NCI-H446 treated with DMSO at 0.1 percent for 48 hours (cell line): Measurements from ENCODE around the gene SPATA20.

Experiments
- DNase-seq: peaks from one replicate; lab custom pipeline; 2025; lab: John Stamatoyannopoulos, UW

The SPATA20 gene

DNA sequence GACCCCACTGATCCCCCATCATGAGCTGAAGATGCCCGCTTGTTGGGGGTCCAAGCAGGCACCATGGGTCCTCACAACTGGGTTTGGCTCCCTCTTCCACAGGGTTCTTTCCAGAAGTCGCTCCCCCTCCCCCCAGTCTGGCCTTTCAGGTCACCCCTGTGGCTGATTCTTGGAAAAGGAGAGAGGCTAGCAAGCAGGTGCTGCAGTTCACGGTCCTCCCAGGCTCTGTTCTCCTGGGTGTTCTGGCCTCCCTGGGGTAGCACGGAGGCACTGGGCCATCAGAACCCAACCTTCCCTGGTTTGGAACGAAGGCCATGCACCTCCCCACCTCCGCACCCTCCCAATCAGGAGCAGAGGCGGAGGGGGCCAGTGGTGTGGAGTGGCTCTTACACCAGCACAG is 32.4 kb downstream of the SPATA20 start:
- no peak for DNase-seq

DNA sequence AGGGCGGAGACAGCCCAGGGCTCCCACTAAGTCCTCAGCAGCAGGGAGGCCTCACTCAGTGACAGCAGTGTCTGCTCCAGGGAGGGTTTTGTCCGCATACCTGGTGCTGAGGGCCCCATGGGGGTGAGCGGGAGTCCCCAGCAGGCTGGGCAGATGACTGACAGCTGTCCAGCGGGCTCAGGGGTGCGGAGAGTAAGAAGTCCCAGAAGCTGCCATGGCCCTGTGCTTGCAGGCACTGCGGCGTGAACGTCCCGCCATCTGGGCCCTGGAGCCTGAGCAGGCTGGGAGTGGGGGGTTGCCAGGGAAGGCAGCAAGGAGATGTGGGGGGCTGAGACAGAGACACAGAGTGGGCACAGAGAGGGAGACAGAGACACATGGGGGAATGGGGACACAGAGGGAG is 33.7 kb downstream of the SPATA20 start:
- no peak for DNase-seq

DNA sequence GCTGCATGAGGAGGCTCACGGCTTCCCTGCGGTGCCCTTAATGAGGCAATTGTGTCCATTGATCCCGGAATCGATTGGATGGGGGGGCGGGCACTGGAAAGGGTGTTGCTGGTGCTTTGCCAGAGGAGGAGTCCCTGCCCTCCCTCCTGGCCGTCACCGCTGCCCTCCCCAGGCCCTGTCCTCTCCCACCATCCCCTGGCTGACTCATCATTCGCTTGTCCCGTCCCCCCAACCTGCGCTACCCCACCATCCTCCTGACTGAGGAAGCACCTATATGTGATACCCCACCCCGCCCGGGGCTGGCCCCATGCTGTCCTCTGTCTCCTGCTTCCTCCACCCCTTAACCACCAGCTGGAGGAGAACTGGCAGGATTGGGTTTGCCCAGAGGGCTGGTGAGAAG is 34.3 kb downstream of the SPATA20 start:
- no peak for DNase-seq

DNA sequence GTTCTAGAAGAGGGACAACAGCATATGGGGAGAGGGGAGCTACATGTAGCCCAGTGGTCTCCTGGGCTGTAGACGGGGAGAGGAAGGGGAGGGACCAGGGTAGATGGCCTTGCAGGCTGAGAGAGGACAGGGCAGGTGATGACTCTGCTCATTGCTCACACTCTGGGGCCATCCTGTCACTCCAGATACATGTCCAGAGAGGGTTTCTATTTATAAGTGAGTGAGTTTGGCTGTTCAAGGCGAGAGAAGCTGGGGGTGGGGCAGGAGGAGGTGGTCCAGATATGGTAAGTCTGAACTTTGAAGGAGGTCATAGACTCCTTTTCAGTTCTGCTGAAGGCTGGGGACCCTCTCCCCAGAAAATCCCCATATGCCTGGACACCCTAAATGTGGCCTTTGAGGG is 35.8 kb downstream of the SPATA20 start:
- DNase-seq = no peak

DNA sequence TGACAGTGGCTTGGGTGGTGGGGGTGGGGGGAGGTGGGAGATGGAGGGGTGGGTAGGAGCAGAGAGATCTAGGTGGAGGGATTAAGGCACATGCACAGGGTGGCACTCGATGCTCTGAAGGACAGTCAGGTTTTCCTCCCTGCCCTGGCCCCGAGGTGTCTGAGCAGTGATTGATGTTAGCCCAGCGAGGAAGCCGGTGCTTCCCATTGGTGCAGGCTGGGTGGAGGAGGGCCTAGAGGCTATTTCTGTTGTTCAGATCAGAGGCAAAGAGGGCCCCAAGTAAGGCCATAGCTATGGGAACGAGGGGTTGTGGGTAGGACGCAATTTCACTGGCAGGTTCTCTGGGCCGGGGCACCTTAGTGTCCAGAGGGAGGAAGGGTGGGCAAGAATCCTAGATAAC is 36.7 kb downstream of the SPATA20 start:
- no peak for DNase-seq

DNA sequence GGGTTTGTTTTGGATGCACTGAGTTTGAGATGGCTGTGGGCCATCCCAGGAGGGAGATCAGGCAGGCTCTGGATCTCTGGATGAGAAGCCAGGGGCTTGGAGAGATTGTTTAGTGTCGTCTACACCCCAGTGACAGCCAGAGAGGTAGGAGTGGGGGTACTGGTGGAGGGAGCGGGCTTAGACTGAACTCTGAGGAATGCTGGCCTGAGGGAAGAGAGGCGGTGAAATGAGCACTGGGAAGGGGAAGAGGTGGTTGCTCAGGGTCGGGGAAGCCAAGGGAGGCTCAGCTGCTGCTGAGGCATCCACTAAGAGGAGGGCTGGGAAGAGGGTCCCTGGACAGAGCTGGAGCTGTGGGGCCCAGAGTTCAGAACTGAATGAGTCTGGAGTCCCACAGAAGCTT is 37.1 kb downstream of the SPATA20 start:
- DNase-seq = no peak

DNA sequence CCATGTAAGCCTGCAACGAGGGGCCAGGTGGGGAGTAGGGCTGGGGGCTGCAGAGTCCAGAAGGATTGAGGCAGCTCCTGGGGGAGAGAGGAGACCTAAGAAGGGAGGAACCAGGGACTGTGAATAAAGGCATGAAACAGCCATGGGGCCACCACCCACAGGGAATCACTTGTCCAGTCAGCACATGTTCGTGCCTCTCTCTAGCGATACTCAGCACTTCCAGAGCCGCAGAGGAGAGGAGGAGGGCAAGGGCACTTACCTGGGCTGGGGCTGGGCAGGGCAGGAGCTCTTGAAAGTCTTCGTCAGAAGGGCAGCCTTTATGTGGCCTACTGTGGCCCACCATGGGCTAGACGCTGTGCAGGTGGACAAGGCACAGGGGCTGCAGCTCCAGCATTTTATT is 37.8 kb downstream of the SPATA20 start:
- no peak for DNase-seq

DNA sequence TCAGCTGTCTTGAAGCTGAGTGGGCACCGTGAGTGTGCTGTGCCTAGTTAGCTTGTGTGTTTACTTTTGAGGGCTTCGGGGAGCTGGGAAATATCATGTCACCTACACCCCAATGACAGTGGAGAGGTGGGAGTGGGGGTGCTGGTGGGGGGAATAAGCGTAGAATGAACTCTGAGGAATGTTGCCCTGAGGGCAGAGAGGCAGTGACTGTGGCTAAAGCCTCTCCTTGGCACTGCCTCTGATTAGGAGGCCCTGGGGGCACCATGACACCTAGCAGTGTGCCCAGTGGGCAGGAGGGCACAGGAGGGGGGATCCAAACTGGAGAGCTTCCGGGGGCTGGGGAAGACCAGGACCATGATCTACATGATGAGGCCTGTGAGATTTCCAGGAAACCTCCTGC is 38.4 kb downstream of the SPATA20 start:
- DNase-seq = no peak

DNA sequence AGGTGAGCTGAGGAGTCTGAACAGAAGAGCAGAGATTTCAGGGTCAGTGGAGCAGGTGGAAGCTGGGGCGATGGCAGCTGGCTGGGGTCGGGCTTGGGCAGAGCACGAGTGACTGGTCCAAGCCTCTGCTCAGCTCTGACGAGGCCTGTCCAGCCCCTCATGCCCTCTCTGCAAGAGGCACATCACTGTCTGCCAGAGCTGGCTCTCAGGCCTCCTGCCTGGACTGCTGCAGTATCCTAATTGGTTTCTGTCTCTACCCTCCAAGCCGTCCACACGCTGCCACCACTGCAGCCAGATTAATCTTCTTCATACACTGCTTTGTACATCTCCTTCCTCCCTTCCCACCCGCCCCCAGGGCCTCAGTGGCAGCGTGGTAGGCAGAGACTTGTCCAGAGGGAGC is 38.9 kb downstream of the SPATA20 start:
- no peak for DNase-seq

DNA sequence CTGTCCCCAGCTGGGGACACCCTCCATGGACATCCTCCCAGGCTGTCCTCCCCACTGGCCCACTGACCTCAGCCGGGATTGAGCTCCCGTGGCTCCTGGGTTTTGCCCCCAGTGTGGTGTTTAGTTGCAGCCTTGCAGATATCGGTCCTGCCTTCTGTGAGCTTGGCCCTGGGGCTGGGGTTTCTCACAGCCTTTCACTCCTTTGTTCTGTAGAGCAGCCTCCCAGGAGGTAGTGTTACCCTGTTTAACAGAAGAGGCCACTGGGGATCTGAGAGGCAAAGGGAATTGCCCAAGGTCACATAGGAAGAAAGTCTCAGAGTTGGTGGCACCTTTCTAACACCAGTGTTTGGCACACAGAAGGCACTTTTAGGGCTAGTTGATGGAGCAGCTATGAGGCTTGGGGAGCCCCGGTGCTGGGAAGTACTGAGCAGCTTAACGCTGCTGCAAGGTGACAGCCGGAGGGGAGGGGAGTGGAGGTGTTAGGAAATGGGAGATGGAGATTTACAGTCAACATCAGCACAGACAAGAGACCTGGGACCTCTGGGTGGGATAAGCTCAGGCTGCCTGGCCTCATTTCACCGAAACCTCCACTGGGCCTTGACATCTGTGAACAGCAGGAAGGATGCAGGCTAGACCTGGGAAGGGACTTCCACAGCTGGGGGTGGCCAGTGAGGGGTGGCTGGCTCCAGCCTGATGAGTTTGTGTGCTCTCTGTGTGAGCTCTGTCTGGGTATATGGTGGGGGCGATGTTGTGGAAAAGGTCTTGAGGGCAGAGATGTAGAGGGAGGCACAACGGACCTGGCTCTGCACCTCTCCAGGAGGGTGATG is 39.7 kb downstream of the SPATA20 start:
- no peak for DNase-seq

DNA sequence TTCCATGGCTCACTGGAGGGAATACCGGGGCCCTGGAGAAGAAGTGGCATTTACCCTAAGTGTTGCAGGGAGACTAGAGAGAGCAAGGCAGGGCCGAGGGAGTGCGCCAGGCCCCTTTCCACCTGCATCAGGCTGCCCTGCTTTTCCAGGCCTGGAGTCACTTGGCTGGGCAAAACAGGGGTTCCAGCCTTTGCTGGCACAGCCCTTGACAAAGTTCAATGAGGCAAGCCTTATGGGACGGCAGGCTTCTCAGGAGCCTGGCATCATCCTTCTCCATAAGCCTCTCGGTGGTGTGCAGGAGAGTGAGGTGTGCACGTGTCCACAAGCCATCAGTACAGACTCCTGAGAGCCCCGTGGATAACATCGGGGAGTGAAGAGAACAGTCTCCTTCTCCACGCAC is 40.6 kb downstream of the SPATA20 start:
- DNase-seq = no peak

DNA sequence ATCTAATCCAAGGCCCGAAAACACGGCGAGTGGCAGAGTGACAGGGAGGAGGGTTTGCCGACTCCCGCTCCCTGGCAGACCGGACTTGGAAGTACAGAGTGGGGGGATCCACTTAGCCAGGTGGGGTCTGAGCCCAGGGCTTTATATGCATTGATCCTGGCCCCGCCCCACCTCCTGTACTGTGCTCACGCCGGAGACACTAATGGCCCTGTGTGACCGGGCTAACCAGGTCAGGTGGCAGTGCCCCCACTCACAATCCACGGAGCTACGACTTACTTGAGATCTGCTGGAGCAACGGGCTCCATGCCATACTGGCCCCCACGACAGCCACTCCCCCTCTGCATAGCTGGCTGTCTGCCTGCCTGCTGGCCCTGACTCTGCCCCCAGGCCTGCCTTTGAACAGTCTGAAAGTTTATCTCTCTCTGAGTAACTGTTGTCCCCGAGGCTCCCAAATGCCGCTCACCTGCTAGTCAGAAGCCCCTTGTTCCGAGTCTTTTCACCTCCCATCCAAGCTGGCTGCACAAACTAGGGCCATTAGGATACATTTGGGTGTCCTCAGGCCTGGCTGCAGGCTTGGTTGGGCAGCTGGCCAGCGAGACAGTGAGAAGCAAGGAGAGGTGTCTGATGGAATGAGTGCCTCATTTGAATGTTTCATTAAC is 41.5 kb downstream of the SPATA20 start:
- no peak for DNase-seq

DNA sequence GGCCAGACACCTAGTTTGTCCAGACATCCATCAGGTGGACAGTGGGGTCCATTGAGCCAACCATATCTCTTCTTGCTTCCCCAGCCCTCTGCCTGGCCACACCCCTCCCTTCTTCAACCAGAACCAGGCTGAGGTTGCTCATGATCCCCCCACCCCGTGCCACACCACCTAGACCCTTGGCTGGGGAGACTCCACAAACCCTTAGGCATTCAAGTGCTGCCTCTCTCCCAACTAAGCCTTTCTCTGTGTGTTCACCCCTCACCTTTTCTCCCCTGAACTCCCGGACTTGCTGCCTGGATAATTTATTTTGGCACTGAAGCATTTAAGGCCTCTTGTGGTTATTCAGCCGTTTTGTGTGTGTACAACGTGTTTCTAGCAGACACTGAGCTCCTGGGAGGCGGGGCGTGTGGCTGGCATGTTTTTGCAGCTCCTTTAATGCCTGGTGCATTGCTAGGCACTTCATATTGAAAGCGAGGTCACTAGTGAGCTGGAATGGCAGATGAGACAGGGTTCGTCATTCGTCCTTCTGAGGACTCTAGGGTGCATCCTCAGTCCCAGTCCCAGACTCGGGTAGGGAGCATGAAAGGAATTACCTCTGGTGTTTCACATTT is 42.2 kb downstream of the SPATA20 start:
- DNase-seq = no peak

DNA sequence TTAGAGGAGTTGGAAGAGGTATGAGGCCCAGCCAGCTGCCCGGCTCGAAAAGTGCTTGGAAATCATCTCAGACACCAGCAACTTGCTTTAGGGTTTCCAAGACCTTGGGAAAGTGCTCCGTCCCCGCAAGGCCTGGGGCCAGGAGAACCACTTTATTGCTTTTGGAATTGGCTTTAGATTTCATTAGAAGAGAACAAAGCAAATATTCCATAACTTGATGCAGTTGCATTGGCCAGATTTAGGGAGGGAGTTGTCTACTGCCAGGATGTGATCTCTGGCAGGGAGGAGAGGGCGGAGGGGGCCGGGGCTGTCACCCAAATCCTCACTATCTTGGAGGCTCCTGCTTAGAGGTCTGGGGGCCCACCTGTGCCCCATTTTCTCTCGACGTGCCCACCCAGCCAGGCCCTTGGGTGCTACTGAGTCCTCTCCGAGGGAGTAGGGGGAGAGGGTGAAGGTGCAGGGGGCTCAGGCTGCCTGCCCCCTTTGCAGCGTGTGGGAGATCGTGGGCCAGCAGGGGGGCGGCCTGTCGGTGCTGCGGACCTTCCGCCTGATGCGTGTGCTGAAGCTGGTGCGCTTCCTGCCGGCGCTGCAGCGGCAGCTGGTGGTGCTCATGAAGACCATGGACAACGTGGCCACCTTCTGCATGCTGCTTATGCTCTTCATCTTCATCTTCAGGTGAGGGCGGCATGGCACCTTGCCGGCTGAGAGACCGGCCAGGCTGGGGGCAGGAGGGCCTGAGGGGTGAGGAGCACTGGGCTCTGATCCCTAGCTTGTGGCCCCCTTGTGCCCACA is 44.2 kb downstream of the SPATA20 start:
- no peak for DNase-seq

DNA sequence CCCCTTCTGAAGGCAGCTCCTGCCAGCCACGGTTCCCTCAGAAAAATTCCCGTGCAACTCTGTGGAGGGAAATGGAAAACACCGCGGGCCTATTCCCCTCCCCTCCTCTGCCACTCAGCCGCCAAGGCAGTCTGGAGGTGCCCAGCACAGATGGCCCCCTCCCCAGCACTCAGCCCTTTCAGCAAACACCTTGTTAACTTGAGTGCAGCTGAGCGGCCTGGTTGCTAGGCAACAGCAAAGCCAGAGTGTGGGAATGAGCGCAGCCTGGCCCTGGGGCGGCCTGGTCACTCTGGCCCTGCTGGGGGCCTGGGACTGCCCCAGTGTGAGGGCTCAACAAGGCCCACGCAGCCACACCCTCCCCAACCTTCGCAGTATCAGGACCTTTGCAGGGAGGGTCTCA is 46.3 kb downstream of the SPATA20 start:
- no peak for DNase-seq

DNA sequence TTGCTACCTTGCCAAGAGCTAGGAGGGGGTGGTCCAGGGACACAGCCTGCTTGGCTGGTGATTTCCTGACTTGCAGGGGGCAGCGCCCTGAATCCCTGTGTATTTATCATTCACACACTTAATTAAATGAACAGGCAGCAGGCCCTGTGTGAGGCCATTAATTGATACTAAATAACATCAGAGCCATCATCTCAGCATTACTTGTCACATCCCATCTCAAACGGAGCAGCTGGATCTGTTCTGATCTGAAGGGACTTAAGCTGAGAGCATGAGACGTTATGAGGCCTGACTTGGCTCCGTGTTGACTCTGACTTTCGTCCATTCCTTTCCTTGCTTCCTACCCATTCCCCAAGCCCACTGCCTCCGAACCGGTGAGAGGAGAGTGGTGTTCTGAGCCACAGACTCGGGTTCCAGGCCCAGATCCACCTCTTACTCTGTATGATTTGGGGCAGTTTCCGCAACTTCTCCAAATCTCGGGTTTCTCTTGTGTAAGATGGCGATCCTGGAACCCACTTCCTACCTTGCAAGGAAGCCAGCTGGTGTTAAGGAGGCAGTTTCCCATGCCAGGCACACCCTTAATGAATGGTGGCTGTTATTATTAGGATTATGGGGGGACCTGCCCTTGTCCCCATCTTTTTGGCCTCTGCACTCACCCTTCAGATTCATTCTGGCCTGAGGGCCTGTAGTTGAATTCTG is 47.3 kb downstream of the SPATA20 start:
- no peak for DNase-seq

DNA sequence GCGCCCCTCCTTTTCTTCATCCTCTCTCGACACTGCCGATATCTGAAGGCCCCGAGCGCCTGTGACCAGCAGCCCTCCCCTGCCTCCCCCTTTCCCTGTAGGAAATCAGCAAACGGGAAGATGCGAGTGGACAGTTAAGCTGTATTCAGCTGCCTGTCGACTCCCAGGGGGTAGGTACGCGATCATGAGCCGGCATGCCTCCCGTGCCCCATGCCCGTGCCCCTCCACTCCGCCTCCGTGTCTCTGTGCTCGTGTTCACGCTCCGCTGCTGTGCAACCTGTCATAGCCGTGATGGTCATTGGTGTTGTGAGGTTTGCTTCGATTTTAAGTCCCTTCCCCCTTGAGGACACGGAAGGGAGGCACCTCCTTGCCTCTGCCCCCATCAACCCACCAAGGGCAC is 47.9 kb downstream of the SPATA20 start:
- no peak for DNase-seq

DNA sequence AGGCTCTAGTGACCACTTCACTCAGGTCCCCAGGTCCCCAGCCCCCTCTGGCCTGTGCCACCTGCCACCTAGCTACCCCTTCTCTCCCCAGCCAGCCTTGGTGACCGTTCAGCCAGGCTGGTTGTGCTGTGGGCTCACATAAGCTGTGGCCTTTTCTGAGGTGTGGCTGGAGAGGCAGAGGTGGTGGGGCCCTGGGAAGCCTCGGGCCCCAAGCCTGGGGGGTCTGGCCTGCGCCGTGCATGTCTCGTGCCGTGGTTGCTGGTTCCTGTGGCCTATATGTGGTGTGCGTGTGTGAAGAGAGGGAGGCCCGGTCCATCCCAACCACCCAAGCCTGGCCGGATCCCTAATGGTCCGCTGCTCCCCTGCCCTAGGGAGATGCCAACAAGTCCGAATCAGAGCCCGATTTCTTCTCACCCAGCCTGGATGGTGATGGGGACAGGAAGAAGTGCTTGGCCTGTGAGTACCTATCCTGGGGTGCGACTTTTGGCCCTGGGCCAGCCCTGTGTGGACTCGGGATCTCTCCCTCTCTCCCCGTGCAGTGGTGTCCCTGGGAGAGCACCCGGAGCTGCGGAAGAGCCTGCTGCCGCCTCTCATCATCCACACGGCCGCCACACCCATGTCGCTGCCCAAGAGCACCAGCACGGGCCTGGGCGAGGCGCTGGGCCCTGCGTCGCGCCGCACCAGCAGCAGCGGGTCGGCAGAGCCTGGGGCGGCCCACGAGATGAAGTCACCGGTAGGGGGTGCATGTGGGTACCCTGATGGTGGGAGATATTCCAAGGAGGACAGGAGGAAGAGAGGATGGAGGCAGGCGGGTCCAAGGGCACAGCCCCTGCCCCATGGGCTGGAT is 49.4 kb downstream of the SPATA20 start:
- DNase-seq = no peak

DNA sequence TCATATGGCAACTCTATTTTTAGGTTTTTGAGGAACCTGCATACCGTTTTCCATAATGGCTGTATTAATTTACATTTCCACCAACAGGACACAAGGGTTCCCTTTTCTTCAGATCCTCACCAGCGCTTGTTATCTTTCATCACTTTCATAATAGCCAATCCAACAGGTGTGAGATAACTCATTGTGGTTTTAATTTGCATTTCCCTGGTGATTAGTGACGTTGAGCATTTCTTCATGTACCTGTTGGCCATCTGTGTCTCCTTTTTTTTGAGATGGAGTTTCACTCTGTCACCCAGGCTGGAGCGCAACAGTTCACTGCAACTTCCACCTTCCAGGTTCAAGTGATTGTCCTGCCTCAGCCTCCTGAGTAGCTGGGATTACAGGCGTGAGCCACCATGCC is 51.5 kb downstream of the SPATA20 start:
- DNase-seq = no peak

DNA sequence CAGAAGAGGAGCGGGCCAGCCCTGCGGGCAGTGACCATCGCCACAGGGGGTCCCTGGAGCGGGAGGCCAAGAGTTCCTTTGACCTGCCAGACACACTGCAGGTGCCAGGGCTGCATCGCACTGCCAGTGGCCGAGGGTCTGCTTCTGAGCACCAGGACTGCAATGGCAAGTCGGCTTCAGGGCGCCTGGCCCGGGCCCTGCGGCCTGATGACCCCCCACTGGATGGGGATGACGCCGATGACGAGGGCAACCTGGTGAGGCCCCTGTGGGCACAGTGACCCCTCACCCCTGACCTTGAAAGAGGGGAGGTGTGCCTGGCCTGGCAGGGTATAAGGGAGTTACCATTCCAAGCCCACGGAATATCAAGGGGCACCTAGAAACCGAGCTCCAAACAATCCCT is 52.6 kb downstream of the SPATA20 start:
- DNase-seq = no peak

DNA sequence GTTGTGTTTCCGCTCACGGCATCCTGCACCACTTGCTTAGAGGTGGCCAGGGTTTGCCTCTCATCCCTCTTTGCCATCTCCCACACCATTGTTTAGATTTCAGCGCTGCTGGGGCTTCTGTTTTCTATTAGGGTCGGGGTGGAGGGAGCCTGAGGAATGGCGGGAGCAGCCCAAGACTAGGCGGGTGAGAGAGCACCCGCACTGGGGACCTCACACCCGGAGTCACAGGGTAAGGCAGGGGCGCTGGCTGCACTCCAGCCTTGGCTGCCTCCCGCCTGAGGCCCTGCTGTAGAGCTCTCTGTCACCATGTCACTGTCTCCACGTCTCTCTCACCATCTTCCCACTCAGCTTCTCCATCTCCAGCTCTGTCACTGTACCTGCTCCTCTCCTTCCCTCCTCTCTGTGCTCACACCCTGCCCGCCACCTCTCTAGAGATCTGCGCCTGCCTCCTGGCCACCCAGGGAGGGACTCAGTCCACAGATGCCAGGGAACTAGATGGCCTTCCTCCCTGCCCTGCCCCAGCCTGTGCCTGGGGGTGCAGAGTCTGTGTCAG is 54.9 kb downstream of the SPATA20 start:
- DNase-seq = no peak
